ENCODE results near the gene RARG.
"Not testable (repeated sequence)": the region's sequence is repeated elsewhere in the genome, so short reads cannot be mapped to it uniquely, and the experiment has no call there.

Gene RARG

DNA sequence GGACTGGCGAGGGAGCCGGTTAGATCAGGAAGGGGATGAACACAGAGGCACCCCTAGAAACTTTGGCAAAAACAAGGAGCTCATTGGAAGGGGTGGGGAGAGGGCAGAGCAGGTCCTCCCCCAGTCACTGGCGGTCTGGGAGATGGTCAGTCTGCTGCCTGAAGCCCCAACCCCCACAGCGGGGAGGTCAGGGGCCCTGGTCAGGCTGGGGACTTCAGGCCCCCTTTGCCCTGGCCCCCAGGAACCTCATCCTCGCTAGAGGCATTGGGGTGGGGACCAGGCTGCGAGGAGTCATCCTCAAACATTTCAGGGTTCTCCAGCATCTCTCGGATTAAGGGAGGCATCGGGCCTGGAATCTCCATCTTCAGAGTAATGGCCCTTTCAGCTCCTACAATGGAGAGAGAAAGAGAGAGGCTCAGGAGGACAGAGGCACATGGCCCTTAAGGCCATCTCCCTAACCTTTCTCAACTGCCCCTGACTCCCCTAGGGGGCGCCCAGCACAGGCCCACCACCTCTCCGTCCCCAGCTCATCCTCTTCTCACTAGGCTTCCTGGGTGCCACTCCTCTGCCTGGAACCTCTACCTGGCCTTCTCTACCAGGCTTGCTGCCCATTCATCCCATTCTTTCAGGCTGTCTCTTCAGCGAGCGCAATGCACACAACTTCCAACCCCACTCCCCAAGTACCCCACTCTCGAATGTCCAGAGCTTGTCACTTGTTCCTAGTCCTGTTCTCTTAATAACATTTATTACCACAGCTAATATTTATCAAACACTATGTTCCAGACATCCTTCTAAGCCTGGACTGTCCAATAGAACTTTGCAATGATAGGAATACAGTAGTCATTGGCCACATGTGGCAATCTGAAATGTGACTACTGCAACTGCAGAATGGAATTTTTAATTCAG lies 20.3 kb downstream of the RARG start:
- H3K36me3 ChIP-seq (ENCODE audit: control insufficient read depth, insufficient read depth, low read length), result peaks cover 34% of the 10 kb centered on the region
- peaks cover 2% of the 10 kb centered on the region for H3K27me3 ChIP-seq (ENCODE audit: control insufficient read depth, insufficient read depth, low read length)
- no peak overlapping the region for H3K9ac ChIP-seq (ENCODE audit: low read depth, low read length)
- H3K4me3 ChIP-seq (ENCODE audit: low read depth, low read length), result no peak overlapping the region
- H3K4me1 ChIP-seq (ENCODE audit: control insufficient read depth, insufficient read depth, low read length), result peaks cover 27% of the 10 kb centered on the region
- H3K9me3 ChIP-seq (ENCODE audit: control insufficient read depth, insufficient read depth, low read length), result no peaks in the 10 kb centered on the region

DNA sequence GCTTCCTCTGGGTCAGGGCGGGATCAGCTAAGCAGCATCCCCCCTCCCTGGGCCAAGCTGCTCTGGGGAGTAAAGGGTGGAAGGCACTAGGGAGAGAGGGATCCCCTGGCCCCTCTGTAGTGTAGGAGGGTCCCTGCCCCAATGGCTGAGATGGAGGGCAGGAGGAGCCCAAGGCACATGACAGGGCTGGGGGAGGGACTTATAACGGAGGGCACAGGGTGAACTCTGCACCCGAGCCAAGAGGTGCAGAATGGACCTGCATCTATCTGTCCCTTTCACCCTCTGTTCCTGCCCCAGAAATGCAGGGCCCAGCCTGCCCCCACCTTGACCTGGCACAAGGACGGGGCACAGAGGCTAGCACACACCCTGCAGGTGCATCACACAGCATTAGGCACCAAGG lies 21.2 kb downstream of the RARG start:
- Histone ChIP-seq H3K9me3 (ENCODE audit: control insufficient read depth, insufficient read depth, low read length) (no peaks in the 10 kb centered on the region), H3K4me1 (ENCODE audit: control insufficient read depth, insufficient read depth, low read length) (peaks cover 18% of the 10 kb centered on the region), H3K36me3 (ENCODE audit: control insufficient read depth, insufficient read depth, low read length) (peaks cover 34% of the 10 kb centered on the region), H3K4me3 (ENCODE audit: low read depth, low read length) (no peak overlapping the region), H3K9ac (ENCODE audit: low read depth, low read length) (no peak overlapping the region), H3K27me3 (ENCODE audit: control insufficient read depth, insufficient read depth, low read length) (peaks cover 4% of the 10 kb centered on the region)

GRCh38 chr12:53208877-53209463 lies 23.0 kb downstream of the RARG start:
- H3K4me3 ChIP-seq (ENCODE audit: low read depth, low read length), result no peak overlapping the region
- no peak overlapping the region for H3K9ac ChIP-seq (ENCODE audit: low read depth, low read length)
- peaks cover 27% of the 10 kb centered on the region for H3K36me3 ChIP-seq (ENCODE audit: control insufficient read depth, insufficient read depth, low read length)
- H3K4me1 ChIP-seq (ENCODE audit: control insufficient read depth, insufficient read depth, low read length), result peaks cover 8% of the 10 kb centered on the region
- H3K9me3 ChIP-seq (ENCODE audit: control insufficient read depth, insufficient read depth, low read length), result no peaks in the 10 kb centered on the region
- peaks cover 4% of the 10 kb centered on the region for H3K27me3 ChIP-seq (ENCODE audit: control insufficient read depth, insufficient read depth, low read length)

DNA sequence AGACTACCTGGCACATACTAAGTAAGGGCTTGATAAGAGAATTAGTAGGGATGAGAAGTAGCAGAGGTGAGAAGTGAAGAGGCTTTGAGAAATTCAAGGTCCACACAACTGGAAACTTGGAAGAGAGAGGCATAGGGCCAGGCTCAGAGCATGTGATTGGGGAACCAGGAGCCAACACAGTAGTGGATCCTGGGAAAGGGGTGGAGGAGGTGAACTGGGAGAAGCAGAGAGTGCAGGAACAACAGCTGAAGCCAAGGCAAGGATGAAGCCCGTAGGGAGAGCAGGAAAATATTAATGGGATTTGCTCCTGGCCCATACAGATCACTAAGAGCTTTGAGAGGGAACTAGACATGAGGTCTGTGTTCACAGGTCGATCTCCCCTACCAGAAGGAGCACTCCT lies 23.6 kb downstream of the RARG start:
- H3K27me3 ChIP-seq (ENCODE audit: control insufficient read depth, insufficient read depth, low read length), result peaks cover 4% of the 10 kb centered on the region
- H3K4me3 ChIP-seq (ENCODE audit: low read depth, low read length), result no peak overlapping the region
- H3K9ac ChIP-seq (ENCODE audit: low read depth, low read length), result no peak overlapping the region
- no peaks in the 10 kb centered on the region for H3K9me3 ChIP-seq (ENCODE audit: control insufficient read depth, insufficient read depth, low read length)
- peaks cover 23% of the 10 kb centered on the region for H3K36me3 ChIP-seq (ENCODE audit: control insufficient read depth, insufficient read depth, low read length)
- peaks cover 2% of the 10 kb centered on the region for H3K4me1 ChIP-seq (ENCODE audit: control insufficient read depth, insufficient read depth, low read length)

- Histone ChIP-seq H3K9ac (ENCODE audit: low read depth, low read length) (no peak within 1 kb of the TSS), H3K4me1 (ENCODE audit: control insufficient read depth, insufficient read depth, low read length) (peaks cover 2% of the 10 kb centered on the region), H3K4me3 (ENCODE audit: low read depth, low read length) (no peak within 1 kb of the TSS), H3K9me3 (ENCODE audit: control insufficient read depth, insufficient read depth, low read length) (no peaks in the 10 kb centered on the region), H3K27me3 (ENCODE audit: control insufficient read depth, insufficient read depth, low read length) (peaks cover 4% of the 10 kb centered on the region), H3K36me3 (ENCODE audit: control insufficient read depth, insufficient read depth, low read length) (peaks cover 12% of the 10 kb centered on the region)
Observed at GRCh38 chr12:53207042-53207441, 25.0 kb downstream of the RARG start, which contains the start of gene ITGB7. ITGB7 (minus strand) TSS chr12:53207251; CDS start chr12:53200443, 6,808 bp downstream.

DNA sequence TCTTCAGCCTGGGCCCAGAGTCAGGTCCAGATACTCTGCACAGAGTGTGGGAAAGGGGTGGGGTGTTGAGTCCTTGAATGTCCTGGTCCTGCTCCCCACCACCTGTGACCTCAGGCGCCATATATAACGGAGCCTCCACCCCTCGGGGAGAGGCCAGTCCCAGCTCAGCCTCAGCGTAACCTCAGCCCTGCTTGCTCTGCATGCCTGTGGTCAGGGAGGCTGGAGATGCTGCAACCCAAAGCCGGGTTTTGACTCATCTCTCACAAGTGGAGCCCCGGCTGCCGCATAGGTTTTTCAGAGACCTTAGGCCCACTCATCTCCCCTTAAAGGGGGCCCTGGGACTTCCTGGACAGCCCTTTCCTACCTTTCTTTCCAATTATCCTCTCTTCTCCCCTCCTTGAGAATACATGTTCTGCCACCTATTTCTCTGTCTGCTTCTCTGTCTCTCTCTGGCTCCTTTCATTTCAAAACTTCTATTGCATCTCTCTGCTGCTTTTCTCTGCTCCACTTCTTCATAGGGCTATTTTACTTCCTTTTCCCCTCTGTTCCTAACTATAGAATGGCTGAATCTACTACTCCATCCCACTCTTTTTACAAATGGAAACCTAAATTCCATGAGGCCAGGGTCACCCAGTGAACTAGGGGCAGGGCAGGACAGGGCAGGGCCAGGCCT lies 26.1 kb downstream of the RARG start:
- Histone ChIP-seq H3K9me3 (ENCODE audit: control insufficient read depth, insufficient read depth, low read length) (no peaks in the 10 kb centered on the region), H3K4me3 (ENCODE audit: low read depth, low read length) (no peak overlapping the region), H3K36me3 (ENCODE audit: control insufficient read depth, insufficient read depth, low read length) (peaks cover 2% of the 10 kb centered on the region), H3K27me3 (ENCODE audit: control insufficient read depth, insufficient read depth, low read length) (peaks cover 8% of the 10 kb centered on the region), H3K4me1 (ENCODE audit: control insufficient read depth, insufficient read depth, low read length) (peaks cover 2% of the 10 kb centered on the region), H3K9ac (ENCODE audit: low read depth, low read length) (no peak overlapping the region)

- peaks cover 2% of the 10 kb centered on the region for H3K4me1 ChIP-seq (ENCODE audit: control insufficient read depth, insufficient read depth, low read length)
- H3K4me3 ChIP-seq (ENCODE audit: low read depth, low read length), result no peak overlapping the region
Observed at GRCh38 chr12:53204351-53204750, 27.7 kb downstream of the RARG start.

GRCh38 chr12:53202316-53202715 lies 29.7 kb downstream of the RARG start:
- not testable (repeated sequence) for H3K36me3 ChIP-seq (ENCODE audit: control insufficient read depth, insufficient read depth, low read length); H3K9me3 ChIP-seq (ENCODE audit: control insufficient read depth, insufficient read depth, low read length); H3K9ac ChIP-seq (ENCODE audit: low read depth, low read length); H3K4me1 ChIP-seq (ENCODE audit: control insufficient read depth, insufficient read depth, low read length); H3K4me3 ChIP-seq (ENCODE audit: low read depth, low read length)
- H3K27me3 ChIP-seq (ENCODE audit: control insufficient read depth, insufficient read depth, low read length), result peaks cover 33% of the 10 kb centered on the region

More at GRCh38 chr12:53204351-53204750, 27.7 kb downstream of the RARG start:
- Histone ChIP-seq H3K36me3 (ENCODE audit: control insufficient read depth, insufficient read depth, low read length) (no peaks in the 10 kb centered on the region), H3K27me3 (ENCODE audit: control insufficient read depth, insufficient read depth, low read length) (peaks cover 16% of the 10 kb centered on the region), H3K9me3 (ENCODE audit: control insufficient read depth, insufficient read depth, low read length) (no peaks in the 10 kb centered on the region), H3K9ac (ENCODE audit: low read depth, low read length) (no peak overlapping the region)

- Histone ChIP-seq H3K4me1 (ENCODE audit: control insufficient read depth, insufficient read depth, low read length) (no peaks in the 10 kb centered on the region), H3K4me3 (ENCODE audit: low read depth, low read length) (no peak overlapping the region), H3K36me3 (ENCODE audit: control insufficient read depth, insufficient read depth, low read length) (no peaks in the 10 kb centered on the region), H3K27me3 (ENCODE audit: control insufficient read depth, insufficient read depth, low read length) (peaks cover 37% of the 10 kb centered on the region), H3K9ac (ENCODE audit: low read depth, low read length) (no peak overlapping the region), H3K9me3 (ENCODE audit: control insufficient read depth, insufficient read depth, low read length) (no peaks in the 10 kb centered on the region)
Observed at GRCh38 chr12:53201639-53202038, 30.4 kb downstream of the RARG start.

- no peak overlapping the region for H3K9ac ChIP-seq (ENCODE audit: low read depth, low read length)
Observed at GRCh38 chr12:53201177-53201541, 30.9 kb downstream of the RARG start.

DNA sequence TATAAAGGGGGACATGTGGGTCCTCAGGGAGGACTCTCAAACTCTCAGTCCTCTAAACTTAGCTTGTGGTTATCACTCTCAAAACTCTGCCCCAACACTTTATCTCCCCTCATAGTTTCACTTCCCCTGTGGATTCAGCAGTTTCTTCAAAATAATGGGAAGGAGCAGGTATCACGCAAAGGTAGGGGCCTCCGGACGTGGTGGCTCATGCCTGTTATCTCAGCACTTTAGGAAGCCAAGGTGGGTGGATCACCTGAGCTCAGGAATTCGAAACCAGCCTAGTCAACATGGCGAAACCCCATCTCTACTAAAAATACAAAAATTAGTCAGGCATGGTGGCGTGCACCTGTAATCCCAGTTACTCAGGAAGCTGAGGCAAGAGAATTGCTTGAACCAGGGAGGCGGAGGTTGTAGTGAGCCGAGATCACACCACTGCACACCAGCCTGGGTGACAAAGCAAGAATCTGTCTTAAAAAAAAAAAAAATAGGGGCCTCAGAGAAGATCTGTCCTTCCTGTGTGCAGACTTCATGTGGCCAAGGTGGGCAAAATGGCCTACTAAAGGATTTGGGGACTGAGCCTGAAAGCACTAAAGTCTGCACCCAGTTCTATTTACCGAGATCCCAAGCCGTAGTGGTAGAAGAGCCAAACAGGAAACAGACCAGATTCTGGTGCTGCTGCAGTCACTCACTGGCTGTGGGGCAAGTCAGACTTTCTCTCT lies 31.4 kb downstream of the RARG start:
- no peak overlapping the region for H3K4me3 ChIP-seq (ENCODE audit: low read depth, low read length)
- H3K36me3 ChIP-seq (ENCODE audit: control insufficient read depth, insufficient read depth, low read length), result no peaks in the 10 kb centered on the region
- no peaks in the 10 kb centered on the region for H3K4me1 ChIP-seq (ENCODE audit: control insufficient read depth, insufficient read depth, low read length)
- no peak overlapping the region for H3K9ac ChIP-seq (ENCODE audit: low read depth, low read length)
- no peaks in the 10 kb centered on the region for H3K9me3 ChIP-seq (ENCODE audit: control insufficient read depth, insufficient read depth, low read length)
- peaks cover 46% of the 10 kb centered on the region for H3K27me3 ChIP-seq (ENCODE audit: control insufficient read depth, insufficient read depth, low read length)

More at GRCh38 chr12:53201177-53201541, 30.9 kb downstream of the RARG start:
- Histone ChIP-seq H3K4me1 (ENCODE audit: control insufficient read depth, insufficient read depth, low read length) (no peaks in the 10 kb centered on the region), H3K9me3 (ENCODE audit: control insufficient read depth, insufficient read depth, low read length) (no peaks in the 10 kb centered on the region), H3K27me3 (ENCODE audit: control insufficient read depth, insufficient read depth, low read length) (peaks cover 40% of the 10 kb centered on the region), H3K36me3 (ENCODE audit: control insufficient read depth, insufficient read depth, low read length) (no peaks in the 10 kb centered on the region), H3K4me3 (ENCODE audit: low read depth, low read length) (no peak overlapping the region)
